DND-41 (cell line): ENCODE measurements around the gene ANK3.

Experiments
- ATAC-seq: fragments of 200-7000 bp; cut with Tn5 transposase; 3 replicates; pipeline ENCODE4 v1.9.1; 2021; ENCODE audit warnings: low read depth; ENCODE audit not compliant: insufficient read depth
- DNase-seq: peaks from one replicate; pipeline ENCODE4 v3.0.0-alpha.2; 2020
- H2AFZ ChIP-seq: 2 replicates; pipeline ENCODE4 v1.6.0; 2012; ENCODE audit warnings: low read depth, low read length
- H3K27ac ChIP-seq: 2 replicates; pipeline ENCODE4 v1.5.1; 2012; ENCODE audit warnings: low read length, inconsistent platforms
- H3K27me3 ChIP-seq: fragments of 200-600 bp; sonication (generic); 2 replicates; pipeline ENCODE4 v1.6.0; 2012; ENCODE audit warnings: low read length, mild to moderate bottlenecking, inconsistent platforms; ENCODE audit not compliant: insufficient read depth, poor library complexity
- H3K36me3 ChIP-seq: 2 replicates; pipeline ENCODE4 v1.5.1; 2012; ENCODE audit warnings: low read length, inconsistent platforms; ENCODE audit not compliant: insufficient read depth
- H3K4me1 ChIP-seq: 2 replicates; pipeline ENCODE4 v1.5.1; 2012; ENCODE audit warnings: mild to moderate bottlenecking, low read length; ENCODE audit not compliant: insufficient read depth
- H3K4me2 ChIP-seq: 2 replicates; pipeline ENCODE4 v1.6.0; 2012; ENCODE audit warnings: mild to moderate bottlenecking, moderate library complexity, low read length, inconsistent platforms; ENCODE audit not compliant: insufficient read depth
- H3K4me3 ChIP-seq, 2 experiments: fragments of 200-600 bp in 1 of 2; shearing (Covaris generic) in 1 of 2; 2 replicates each; pipeline ENCODE4 v1.5.1; 2012 to 2016; ENCODE audit warnings: inconsistent platforms in 2 of 2, low read length in 2 of 2, mild to moderate bottlenecking in 2 of 2, low read depth in 1 of 2, moderate library complexity in 1 of 2
- H3K79me2 ChIP-seq: 2 replicates; pipeline ENCODE4 v1.6.0; 2012; ENCODE audit warnings: low read length, inconsistent platforms; ENCODE audit not compliant: insufficient read depth
- H3K9ac ChIP-seq: 2 replicates; pipeline ENCODE4 v1.6.0; 2012; ENCODE audit warnings: low read depth, mild to moderate bottlenecking, inconsistent platforms, low read length, moderate library complexity
- H3K9me3 ChIP-seq: 2 replicates; pipeline ENCODE4 v1.5.1; 2012; ENCODE audit warnings: low read length, moderate library complexity, mild to moderate bottlenecking, inconsistent platforms; ENCODE audit not compliant: insufficient read depth, severe bottlenecking
- H4K20me1 ChIP-seq: 2 replicates; pipeline ENCODE4 v1.6.0; 2012; ENCODE audit warnings: low read length; ENCODE audit not compliant: insufficient read depth
- CTCF ChIP-seq: IDR thresholded peaks from 2 replicates; pipeline ENCODE4 v1.5.1; 2012; ENCODE audit warnings: borderline replicate concordance, low read length, moderate library complexity, mild to moderate bottlenecking; ENCODE audit not compliant: poor library complexity, severe bottlenecking; ENCODE audit errors: extremely low read depth
- EZH2 ChIP-seq: IDR thresholded peaks from 3 replicates; pipeline ENCODE4 v1.6.1; 2012; ENCODE audit warnings: borderline replicate concordance, low read depth, mild to moderate bottlenecking, moderate library complexity, low read length, inconsistent platforms; ENCODE audit not compliant: severe bottlenecking

Gene ANK3

DNA sequence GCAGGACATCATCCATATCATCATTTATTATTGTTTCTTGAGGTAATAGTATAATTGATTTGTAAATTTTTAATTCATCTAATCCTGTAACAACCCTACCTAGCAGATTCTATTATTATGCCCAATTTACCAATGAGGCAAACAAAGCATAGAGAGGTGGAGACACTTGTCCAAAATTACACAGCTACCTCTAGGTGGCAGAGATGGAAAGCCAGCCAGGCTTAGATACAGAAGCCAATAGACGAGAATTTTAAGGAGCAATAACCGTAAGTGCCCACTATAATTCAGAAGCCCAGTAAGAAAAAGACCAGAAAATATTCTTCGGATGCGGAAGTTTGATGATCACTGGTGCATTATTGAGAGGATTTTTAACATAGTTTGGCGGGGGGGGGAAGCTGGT lies 54.0 kb downstream of the ANK3 start:
- ATAC-seq = no peak
- H3K27me3 ChIP-seq = no peaks in the 10 kb centered on the region

DNA sequence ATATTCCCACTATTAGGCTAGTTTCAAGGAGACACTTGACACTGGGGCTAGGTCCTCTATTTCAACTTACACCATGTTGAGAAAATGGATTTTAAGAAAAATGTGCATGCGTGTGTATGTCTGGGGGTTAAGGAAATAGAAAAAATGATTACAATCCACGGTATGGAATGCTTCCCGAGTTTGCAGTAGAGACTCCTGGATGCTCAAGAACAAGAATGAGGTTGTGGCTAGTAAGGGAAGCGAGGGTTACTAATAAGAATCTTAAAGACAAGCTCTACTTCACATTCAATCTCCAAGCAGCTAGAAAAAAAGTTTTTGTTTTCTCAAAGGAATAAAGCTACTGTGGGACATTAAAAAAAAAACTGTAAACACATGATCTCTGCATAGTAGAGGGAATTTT lies 54.7 kb downstream of the ANK3 start:
- H3K4me2 ChIP-seq = no peak overlapping the region
- no peak overlapping the region for H3K9ac ChIP-seq
- no peaks in the 10 kb centered on the region for H3K4me1 ChIP-seq
- no peaks in the 10 kb centered on the region for H3K27me3 ChIP-seq
- DNase-seq (no peak), ATAC-seq (no peak)
- TF ChIP-seq CTCF (no peak), EZH2 (no peak)
- H4K20me1 ChIP-seq = no peaks in the 10 kb centered on the region
- no peak overlapping the region for H2AFZ ChIP-seq
- no peaks in the 10 kb centered on the region for H3K36me3 ChIP-seq
- no peak overlapping the region for H3K4me3 ChIP-seq
- H3K9me3 ChIP-seq = no peaks in the 10 kb centered on the region
- no peak overlapping the region for H3K27ac ChIP-seq
- H3K79me2 ChIP-seq = no peaks in the 10 kb centered on the region

More for the DNA sequence above, 54.0 kb downstream of the ANK3 start:
- Histone ChIP-seq H3K4me1 (no peaks in the 10 kb centered on the region), H3K27ac (no peak overlapping the region), H3K9me3 (no peaks in the 10 kb centered on the region), H3K36me3 (no peaks in the 10 kb centered on the region), H4K20me1 (no peaks in the 10 kb centered on the region), H3K4me2 (no peak overlapping the region), H3K4me3 (no peak overlapping the region), H3K79me2 (no peaks in the 10 kb centered on the region), H3K9ac (no peak overlapping the region), H2AFZ (no peak overlapping the region)
- DNase-seq = no peak
- no peak for TF ChIP-seq EZH2
- TF ChIP-seq CTCF = no peak

DNA sequence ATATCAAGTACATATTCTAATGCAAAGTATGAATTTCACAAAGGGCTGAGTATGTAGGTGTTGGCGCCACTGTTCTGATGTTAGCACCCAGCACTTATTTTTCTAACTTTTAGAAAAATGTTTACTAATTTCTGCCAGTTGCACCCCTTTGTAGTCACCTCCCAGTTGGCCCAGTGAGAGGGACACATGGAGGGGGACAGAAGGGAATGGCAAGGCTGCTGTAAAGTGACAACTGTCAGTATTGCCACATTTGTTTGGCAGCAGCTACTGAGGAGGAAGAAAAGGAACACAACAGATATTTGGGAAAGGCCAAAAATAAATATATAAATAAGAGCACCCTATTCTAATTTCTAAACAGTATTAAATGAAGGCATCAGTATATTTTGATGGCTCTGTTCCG lies 57.3 kb downstream of the ANK3 start:
- H3K27ac ChIP-seq = no peak overlapping the region
- H3K36me3 ChIP-seq = no peaks in the 10 kb centered on the region
- H3K79me2 ChIP-seq = no peaks in the 10 kb centered on the region
- H4K20me1 ChIP-seq = no peaks in the 10 kb centered on the region
- ATAC-seq (no peak), DNase-seq (no peak)
- no peak overlapping the region for H2AFZ ChIP-seq
- H3K4me1 ChIP-seq = no peaks in the 10 kb centered on the region
- H3K27me3 ChIP-seq = no peaks in the 10 kb centered on the region
- no peak overlapping the region for H3K4me2 ChIP-seq
- no peaks in the 10 kb centered on the region for H3K9me3 ChIP-seq
- no peak overlapping the region for H3K4me3 ChIP-seq
- no peak overlapping the region for H3K9ac ChIP-seq
- TF ChIP-seq CTCF (no peak), EZH2 (no peak)

DNA sequence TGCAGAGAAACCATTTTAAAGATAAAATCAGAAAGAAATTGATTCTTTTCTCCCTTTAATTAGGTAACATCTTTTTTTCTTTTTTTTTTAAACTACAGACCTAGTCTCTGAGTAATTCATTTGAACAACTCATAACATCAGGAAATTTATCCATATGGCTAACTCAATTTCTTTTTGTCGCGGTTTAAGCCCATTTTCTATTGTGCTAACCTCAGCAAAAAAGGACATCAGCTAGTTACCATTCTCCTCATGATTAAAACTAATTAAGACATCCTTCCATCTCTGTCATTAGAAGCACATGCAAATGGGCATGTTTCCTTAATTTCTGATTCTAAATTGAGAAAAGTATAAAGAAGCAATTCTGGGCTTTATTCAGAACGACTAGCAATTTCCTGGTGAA lies 57.8 kb downstream of the ANK3 start:
- Histone ChIP-seq H3K36me3 (no peaks in the 10 kb centered on the region), H3K9me3 (no peaks in the 10 kb centered on the region), H2AFZ (no peak overlapping the region), H3K4me1 (no peaks in the 10 kb centered on the region), H3K27me3 (no peaks in the 10 kb centered on the region), H3K27ac (no peak overlapping the region), H3K79me2 (no peaks in the 10 kb centered on the region), H3K4me3 (no peak overlapping the region), H3K9ac (no peak overlapping the region), H4K20me1 (no peaks in the 10 kb centered on the region), H3K4me2 (no peak overlapping the region)
- no peak for TF ChIP-seq CTCF
- no peak for TF ChIP-seq EZH2
- ATAC-seq (no peak), DNase-seq (no peak)
